Breast epithelium (tissue), 3 donors: ENCODE results near the gene PXYLP1.

Experiments used
- CTCF ChIP-seq, 3 donors: fragments of 450-650 bp; IDR thresholded peaks; one replicate each; pipeline ENCODE4 v1.5.1; 2016 to 2017; ENCODE audit warnings: antibody characterized with exemption in 3 of 3, mild to moderate bottlenecking in 3 of 3, moderate library complexity in 3 of 3
- POLR2AphosphoS5 ChIP-seq, 3 donors: sonication (generic); formaldehyde crosslinking; IDR thresholded peaks; one replicate each; pipeline ENCODE4 v1.6.1; 2017; ENCODE audit warnings: antibody characterized with exemption in 3 of 3

- TF ChIP-seq CTCF (IDR thresholded peaks at IDR 0.05) (no peak), POLR2AphosphoS5 (IDR thresholded peaks at IDR 0.05) (no peak)
Observed at GRCh38 chr3:141243271-141243707, 11.7 kb downstream of the PXYLP1 start.
